A549 (cell line): ENCODE results near the gene OPA3. TPM values are rescaled to one million over a fixed set of nuclear protein-coding genes. Genes with fewer than 3 reads are reported as not detected.

Experiments used
- ATAC-seq, 2 experiments: fragments of 200-7000 bp in 1 of 2; fragments of >200 bp in 1 of 2; cut with Nextera tagmentation in 1 of 2; cut with Tn5 transposase in 1 of 2; 3 replicates each; pipeline versions ENCODE4 v1.8.0 to v1.9.1; 2018 to 2020; ENCODE audit warnings: mild to moderate bottlenecking in 1 of 2, moderate library complexity in 1 of 2
- CTCF ChIA-PET: fragments of 300-600 bp; sonication (Branson Sonifier 250); formaldehyde crosslinking; extraction: SDS; loops from one replicate; lab custom pipeline; 2021; ENCODE audit warnings: antibody characterized with exemption, inconsistent platforms; lab: Yijun Ruan, JAX
- POLR2A ChIA-PET: fragments of 350-600 bp; formaldehyde crosslinking; extraction: SDS; loops from one replicate; lab custom pipeline; 2021; ENCODE audit warnings: antibody characterized with exemption, inconsistent platforms; lab: Yijun Ruan, JAX
- DNase-seq, 2 experiments: peaks; one replicate each; pipeline versions ENCODE4 v3.0.0 to v3.0.0-alpha.2; 2011 to 2016; ENCODE audit warnings: low read depth in 1 of 2, low spot score in 1 of 2
- FAIRE-seq: peaks from 2 replicates; lab custom pipeline; 2011; peaks lifted over from hg19 to GRCh38; lab: Jason Lieb, UNC
- H3K27ac ChIP-seq, 2 experiments: fragments of >200 bp; sonication (Bioruptor Twin); formaldehyde crosslinking; 3 replicates each; pipeline ENCODE4 v1.5.1; 2016 to 2017
- H3K4me1 ChIP-seq: fragments of >200 bp; sonication (Bioruptor Twin); formaldehyde crosslinking; 3 replicates; pipeline ENCODE4 v1.6.1; 2016
- H3K4me2 ChIP-seq: fragments of >200 bp; sonication (Bioruptor Twin); formaldehyde crosslinking; 3 replicates; pipeline ENCODE4 v1.6.1; 2016
- H3K4me3 ChIP-seq: fragments of >200 bp; sonication (Bioruptor Twin); formaldehyde crosslinking; 3 replicates; pipeline ENCODE4 v1.5.1; 2016
- H3K9me3 ChIP-seq: fragments of >200 bp; sonication (Bioruptor Twin); formaldehyde crosslinking; 3 replicates; pipeline ENCODE4 v1.6.1; 2016
- BHLHE40 ChIP-seq: IDR thresholded peaks from 2 replicates; pipeline ENCODE4 v1.6.1; 2012; ENCODE audit warnings: low read depth, low read length, inconsistent platforms
- CBX2 ChIP-seq: fragments of 200-600 bp; sonication (generic); IDR thresholded peaks from 2 replicates; pipeline ENCODE4 v1.6.1; 2016; ENCODE audit warnings: low read depth, mild to moderate bottlenecking, borderline replicate concordance
- CEBPB ChIP-seq, 2 experiments: fragments of >200 bp in 1 of 2; sonication (Bioruptor Twin) in 1 of 2; formaldehyde crosslinking in 1 of 2; IDR thresholded peaks; 2 replicates each; pipeline ENCODE4 v1.6.1; 2012 to 2016
- CHD2 ChIP-seq: fragments of 150-350 bp; IDR thresholded peaks from 2 replicates; pipeline ENCODE4 v1.6.1; 2014; ENCODE audit warnings: low read length; ENCODE audit not compliant: partially characterized antibody
- CHD4 ChIP-seq: fragments of 200-600 bp; sonication (generic); IDR thresholded peaks from 2 replicates; pipeline ENCODE4 v1.6.1; 2016; ENCODE audit warnings: antibody characterized with exemption, mild to moderate bottlenecking, borderline replicate concordance
- FOSB ChIP-seq: fragments of 250-450 bp; sonication (Bioruptor Pico); IDR thresholded peaks from 2 replicates; pipeline ENCODE4 v1.5.0; 2020; ENCODE audit warnings: mild to moderate bottlenecking, moderate library complexity
- GATA3 ChIP-seq: IDR thresholded peaks from 2 replicates; pipeline ENCODE4 v1.6.1; 2012; ENCODE audit warnings: borderline replicate concordance
- HDAC2 ChIP-seq: fragments of 200-600 bp; sonication (generic); IDR thresholded peaks from 2 replicates; pipeline ENCODE4 v1.6.1; 2016
- HOXA7 ChIP-seq: fragments of 250-450 bp; sonication (Bioruptor Pico); IDR thresholded peaks from 2 replicates; pipeline ENCODE4 v1.5.0; 2020; ENCODE audit warnings: mild to moderate bottlenecking, moderate library complexity
- HOXB13 ChIP-seq: fragments of 250-450 bp; sonication (Bioruptor Pico); IDR thresholded peaks from 2 replicates; pipeline ENCODE4 v1.5.0; 2020; ENCODE audit warnings: low read depth, mild to moderate bottlenecking, moderate library complexity
- HOXB5 ChIP-seq: fragments of 250-450 bp; sonication (Bioruptor Pico); IDR thresholded peaks from 2 replicates; pipeline ENCODE4 v1.5.0; 2020; ENCODE audit warnings: mild to moderate bottlenecking, moderate library complexity
- JUN ChIP-seq, 2 experiments: fragments of >200 bp; sonication (Bioruptor Twin); formaldehyde crosslinking; IDR thresholded peaks; 2 replicates in 1 of 2; 3 replicates in 1 of 2; pipeline ENCODE4 v1.6.1; 2016 to 2017
- JUNB ChIP-seq: fragments of >200 bp; sonication (Bioruptor Twin); formaldehyde crosslinking; IDR thresholded peaks from 2 replicates; pipeline ENCODE4 v1.6.1; 2016
- KDM5A ChIP-seq: fragments of 200-600 bp; sonication (generic); IDR thresholded peaks from 2 replicates; pipeline ENCODE4 v1.6.1; 2016; ENCODE audit warnings: antibody characterized with exemption, mild to moderate bottlenecking
- MAZ ChIP-seq: fragments of 150-350 bp; IDR thresholded peaks from 2 replicates; pipeline ENCODE4 v1.6.1; 2014; ENCODE audit warnings: antibody characterized with exemption, low read depth, low read length, borderline replicate concordance
- MYC ChIP-seq: IDR thresholded peaks from 2 replicates; pipeline ENCODE4 v1.6.1; 2012; ENCODE audit warnings: mild to moderate bottlenecking, inconsistent platforms, low read length, improper control_type of control experiment, borderline replicate concordance
- NR3C1 ChIP-seq: fragments of >200 bp; sonication (Bioruptor Twin); formaldehyde crosslinking; IDR thresholded peaks from 3 replicates; pipeline ENCODE4 v1.6.1; 2017
- RARB ChIP-seq: fragments of 250-450 bp; sonication (Bioruptor Pico); IDR thresholded peaks from 2 replicates; pipeline ENCODE4 v1.8.0; 2021; ENCODE audit warnings: mild to moderate bottlenecking, moderate library complexity
- RNF2 ChIP-seq: fragments of 200-600 bp; sonication (generic); IDR thresholded peaks from 2 replicates; pipeline ENCODE4 v1.6.1; 2016; ENCODE audit warnings: low read depth, mild to moderate bottlenecking, antibody characterized with exemption, moderate library complexity, borderline replicate concordance
- ZFP36 ChIP-seq: fragments of 450-650 bp; IDR thresholded peaks from 2 replicates; pipeline ENCODE4 v1.6.1; 2014; ENCODE audit warnings: borderline replicate concordance; ENCODE audit not compliant: partially characterized antibody
- ZNF302 ChIP-seq: fragments of 250-450 bp; sonication (Bioruptor Pico); IDR thresholded peaks from 2 replicates; pipeline ENCODE4 v1.9.0; 2021; ENCODE audit warnings: inconsistent platforms, mild to moderate bottlenecking, moderate library complexity
- WGBS: methylation state at CpG from one replicate; pipeline ENCODE4 v1.1.6; 2017; ENCODE audit errors: missing lambda C conversion rate; 5-methylcytosine and 5-hydroxymethylcytosine counted together
- polyA plus RNA-seq, 4 experiments: library from polyadenylated mRNA; depleted of rRNA in 3 of 4; stranded (reverse); fragments of >200 nt; fragmentation: RNase III in 1 of 4; extraction: RNeasy Plus Mini Kit Qiagen cat#74134 plus additional on column Dnase treatment in 1 of 4; gene quantifications; 2 replicates in 3 of 4; 3 replicates in 1 of 4; pipeline ENCODE4 v1.2.3, GENCODE V29; 2011 to 2017
- TF ChIP-seq, protein P1 (sequence below): IDR thresholded peaks from 2 replicates; pipeline ENCODE4 v1.6.1; 2012
- TF ChIP-seq, protein P2 (sequence below): IDR thresholded peaks from 2 replicates; pipeline ENCODE4 v1.6.1; 2012; ENCODE audit warnings: low read depth, borderline replicate concordance
- TF ChIP-seq, protein P3 (sequence below): fragments of 250-450 bp; sonication (Bioruptor Pico); IDR thresholded peaks from 2 replicates; pipeline ENCODE4 v1.5.0; 2021; ENCODE audit warnings: mild to moderate bottlenecking, moderate library complexity, borderline replicate concordance
- TF ChIP-seq, protein P4 (sequence below): fragments of 150-350 bp; IDR thresholded peaks from 2 replicates; pipeline ENCODE4 v1.6.1; 2014; ENCODE audit warnings: low read depth, mild to moderate bottlenecking, low read length
- TF ChIP-seq, protein P5 (sequence below): fragments of >200 bp; sonication (Bioruptor Twin); formaldehyde crosslinking; IDR thresholded peaks from 3 replicates; pipeline ENCODE4 v1.5.1; 2016
- TF ChIP-seq, protein P6 (sequence below): fragments of >200 bp; sonication (Bioruptor Twin); formaldehyde crosslinking; IDR thresholded peaks from 3 replicates; pipeline ENCODE4 v1.6.1; 2016
- TF ChIP-seq, protein P7 (sequence below): fragments of >200 bp; sonication (Bioruptor Twin); formaldehyde crosslinking; IDR thresholded peaks from 2 replicates; pipeline ENCODE4 v1.6.1; 2016

OPA3 gene
- polyA plus RNA-seq, 2 of the 4 experiments (the other 2 are of a cell fraction), result 15.6 to 21.8 TPM

DNA sequence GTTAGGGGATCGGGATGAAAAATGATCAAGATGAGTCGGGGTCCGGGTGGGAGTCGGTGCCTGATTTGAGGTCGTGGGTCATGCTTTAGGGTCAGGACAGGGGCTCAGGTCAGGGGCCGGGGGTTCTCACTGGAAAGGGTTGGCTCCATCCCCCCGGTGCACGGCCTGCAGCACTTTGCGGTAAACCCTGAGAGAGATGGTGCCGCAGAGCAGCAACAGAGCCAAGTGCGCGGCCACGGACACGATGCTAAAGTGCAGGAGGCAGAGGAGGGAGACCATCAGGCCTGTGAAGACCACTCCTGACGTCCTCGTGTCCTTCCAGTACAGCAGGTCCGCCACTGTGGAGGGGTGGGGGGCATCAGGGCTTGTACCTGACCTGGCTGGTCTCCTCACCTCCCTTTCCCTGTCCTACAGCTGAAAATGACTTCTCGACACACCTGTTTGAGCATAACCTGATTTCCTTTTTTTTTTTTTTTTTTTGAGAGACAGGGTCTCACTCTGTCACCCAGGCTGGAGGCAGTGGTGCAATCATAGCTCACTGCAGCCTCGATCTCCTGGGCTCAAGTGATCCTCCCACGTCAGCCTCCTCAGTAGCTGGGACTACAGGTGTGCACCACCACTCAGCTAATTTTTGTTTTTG is 95.3 kb downstream of the OPA3 start:
- H3K27ac ChIP-seq, result no peak overlapping the region
- no peaks in the 10 kb centered on the region for H3K9me3 ChIP-seq
- FAIRE-seq (no peak), DNase-seq (no peak), ATAC-seq (no peak)
- no peak overlapping the region for H3K4me3 ChIP-seq
- ChIA-PET CTCF (interaction anchor here (1.0 to 17.6 kb wide), 8 partner anchors 12 to 152 kb away, joined by 3 to 418 read pairs (median 4); partner anchors contain the start of genes EML2 and ERCC1), POLR2A (no interaction called here)
- TF ChIP-seq, protein P1, sequence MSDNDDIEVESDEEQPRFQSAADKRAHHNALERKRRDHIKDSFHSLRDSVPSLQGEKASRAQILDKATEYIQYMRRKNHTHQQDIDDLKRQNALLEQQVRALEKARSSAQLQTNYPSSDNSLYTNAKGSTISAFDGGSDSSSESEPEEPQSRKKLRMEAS, result no peak
- TF ChIP-seq ZNF302 (CRISPR knock-in tag), result no peak
- TF ChIP-seq, protein P2, sequence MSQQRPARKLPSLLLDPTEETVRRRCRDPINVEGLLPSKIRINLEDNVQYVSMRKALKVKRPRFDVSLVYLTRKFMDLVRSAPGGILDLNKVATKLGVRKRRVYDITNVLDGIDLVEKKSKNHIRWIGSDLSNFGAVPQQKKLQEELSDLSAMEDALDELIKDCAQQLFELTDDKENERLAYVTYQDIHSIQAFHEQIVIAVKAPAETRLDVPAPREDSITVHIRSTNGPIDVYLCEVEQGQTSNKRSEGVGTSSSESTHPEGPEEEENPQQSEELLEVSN, result no peak
- TF ChIP-seq, protein P3, sequence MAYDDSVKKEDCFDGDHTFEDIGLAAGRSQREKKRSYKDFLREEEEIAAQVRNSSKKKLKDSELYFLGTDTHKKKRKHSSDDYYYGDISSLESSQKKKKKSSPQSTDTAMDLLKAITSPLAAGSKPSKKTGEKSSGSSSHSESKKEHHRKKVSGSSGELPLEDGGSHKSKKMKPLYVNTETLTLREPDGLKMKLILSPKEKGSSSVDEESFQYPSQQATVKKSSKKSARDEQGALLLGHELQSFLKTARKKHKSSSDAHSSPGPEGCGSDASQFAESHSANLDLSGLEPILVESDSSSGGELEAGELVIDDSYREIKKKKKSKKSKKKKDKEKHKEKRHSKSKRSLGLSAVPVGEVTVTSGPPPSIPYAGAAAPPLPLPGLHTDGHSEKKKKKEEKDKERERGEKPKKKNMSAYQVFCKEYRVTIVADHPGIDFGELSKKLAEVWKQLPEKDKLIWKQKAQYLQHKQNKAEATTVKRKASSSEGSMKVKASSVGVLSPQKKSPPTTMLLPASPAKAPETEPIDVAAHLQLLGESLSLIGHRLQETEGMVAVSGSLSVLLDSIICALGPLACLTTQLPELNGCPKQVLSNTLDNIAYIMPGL, result no peak
- no peak for TF ChIP-seq RARB (CRISPR knock-in tag)
- no peak for TF ChIP-seq JUNB
- no peak for TF ChIP-seq KDM5A
- TF ChIP-seq, protein P4, sequence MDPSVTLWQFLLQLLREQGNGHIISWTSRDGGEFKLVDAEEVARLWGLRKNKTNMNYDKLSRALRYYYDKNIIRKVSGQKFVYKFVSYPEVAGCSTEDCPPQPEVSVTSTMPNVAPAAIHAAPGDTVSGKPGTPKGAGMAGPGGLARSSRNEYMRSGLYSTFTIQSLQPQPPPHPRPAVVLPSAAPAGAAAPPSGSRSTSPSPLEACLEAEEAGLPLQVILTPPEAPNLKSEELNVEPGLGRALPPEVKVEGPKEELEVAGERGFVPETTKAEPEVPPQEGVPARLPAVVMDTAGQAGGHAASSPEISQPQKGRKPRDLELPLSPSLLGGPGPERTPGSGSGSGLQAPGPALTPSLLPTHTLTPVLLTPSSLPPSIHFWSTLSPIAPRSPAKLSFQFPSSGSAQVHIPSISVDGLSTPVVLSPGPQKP, result no peak
- no peak for TF ChIP-seq GATA3
- TF ChIP-seq, protein P5, sequence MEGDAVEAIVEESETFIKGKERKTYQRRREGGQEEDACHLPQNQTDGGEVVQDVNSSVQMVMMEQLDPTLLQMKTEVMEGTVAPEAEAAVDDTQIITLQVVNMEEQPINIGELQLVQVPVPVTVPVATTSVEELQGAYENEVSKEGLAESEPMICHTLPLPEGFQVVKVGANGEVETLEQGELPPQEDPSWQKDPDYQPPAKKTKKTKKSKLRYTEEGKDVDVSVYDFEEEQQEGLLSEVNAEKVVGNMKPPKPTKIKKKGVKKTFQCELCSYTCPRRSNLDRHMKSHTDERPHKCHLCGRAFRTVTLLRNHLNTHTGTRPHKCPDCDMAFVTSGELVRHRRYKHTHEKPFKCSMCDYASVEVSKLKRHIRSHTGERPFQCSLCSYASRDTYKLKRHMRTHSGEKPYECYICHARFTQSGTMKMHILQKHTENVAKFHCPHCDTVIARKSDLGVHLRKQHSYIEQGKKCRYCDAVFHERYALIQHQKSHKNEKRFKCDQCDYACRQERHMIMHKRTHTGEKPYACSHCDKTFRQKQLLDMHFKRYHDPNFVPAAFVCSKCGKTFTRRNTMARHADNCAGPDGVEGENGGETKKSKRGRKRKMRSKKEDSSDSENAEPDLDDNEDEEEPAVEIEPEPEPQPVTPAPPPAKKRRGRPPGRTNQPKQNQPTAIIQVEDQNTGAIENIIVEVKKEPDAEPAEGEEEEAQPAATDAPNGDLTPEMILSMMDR, result no peak
- no peak for TF ChIP-seq CBX2
- TF ChIP-seq HOXA7 (CRISPR knock-in tag), result no peak
- peaks cover 15% of the 10 kb centered on the region for H3K4me1 ChIP-seq
- 76% methylated on average over 20 of the region's 20 CpGs for WGBS
- H3K4me2 ChIP-seq, result no peak overlapping the region

DNA sequence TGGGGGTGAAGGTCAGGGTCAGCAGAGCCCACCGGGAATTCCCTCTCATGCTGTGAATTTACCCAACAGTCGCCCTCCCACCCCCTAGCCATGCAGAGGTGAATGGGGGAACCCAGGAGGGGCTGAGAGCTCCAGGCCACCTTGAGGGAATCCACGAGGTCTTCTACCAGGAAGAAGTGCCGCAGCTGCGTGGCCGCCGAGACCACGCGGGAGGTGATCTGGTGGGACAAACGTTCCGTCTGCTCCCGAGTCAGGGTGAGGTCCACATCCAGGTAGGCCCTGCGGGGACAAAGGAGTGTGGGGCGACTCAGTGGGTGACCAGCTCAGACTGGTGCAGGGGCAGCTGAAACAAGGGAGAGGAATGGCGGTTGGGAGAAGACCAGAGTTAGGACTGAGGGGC is 95.9 kb downstream of the OPA3 start:
- DNase-seq (no peak), FAIRE-seq (no peak)
- CTCF ChIA-PET, result interaction anchor here (0.7 to 17.6 kb wide), 10 partner anchors 8 to 152 kb away, joined by 3 to 418 read pairs (median 4); partner anchors contain the start of genes EML2, ERCC1 and RTN2
- H3K9me3 ChIP-seq, result no peaks in the 10 kb centered on the region
- TF ChIP-seq JUN (IDR thresholded peaks at IDR 0.05), result no peak
- no peak for TF ChIP-seq CHD4
- TF ChIP-seq MYC, result no peak
- no peak for TF ChIP-seq HOXB13
- no peak for TF ChIP-seq MAZ
- TF ChIP-seq, protein P6, sequence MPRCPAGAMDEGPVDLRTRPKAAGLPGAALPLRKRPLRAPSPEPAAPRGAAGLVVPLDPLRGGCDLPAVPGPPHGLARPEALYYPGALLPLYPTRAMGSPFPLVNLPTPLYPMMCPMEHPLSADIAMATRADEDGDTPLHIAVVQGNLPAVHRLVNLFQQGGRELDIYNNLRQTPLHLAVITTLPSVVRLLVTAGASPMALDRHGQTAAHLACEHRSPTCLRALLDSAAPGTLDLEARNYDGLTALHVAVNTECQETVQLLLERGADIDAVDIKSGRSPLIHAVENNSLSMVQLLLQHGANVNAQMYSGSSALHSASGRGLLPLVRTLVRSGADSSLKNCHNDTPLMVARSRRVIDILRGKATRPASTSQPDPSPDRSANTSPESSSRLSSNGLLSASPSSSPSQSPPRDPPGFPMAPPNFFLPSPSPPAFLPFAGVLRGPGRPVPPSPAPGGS, result no peak
- TF ChIP-seq NR3C1, result no peak
- TF ChIP-seq, protein P7, sequence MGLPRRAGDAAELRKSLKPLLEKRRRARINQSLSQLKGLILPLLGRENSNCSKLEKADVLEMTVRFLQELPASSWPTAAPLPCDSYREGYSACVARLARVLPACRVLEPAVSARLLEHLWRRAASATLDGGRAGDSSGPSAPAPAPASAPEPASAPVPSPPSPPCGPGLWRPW, result no peak
- TF ChIP-seq CEBPB (IDR thresholded peaks at IDR 0.05), result no peak
- no peak for TF ChIP-seq ZFP36
- TF ChIP-seq CHD2, result no peak
- no peak for TF ChIP-seq RNF2
- no peak for TF ChIP-seq KDM5A
- no peak for TF ChIP-seq FOSB (CRISPR knock-in tag)
- no peak for TF ChIP-seq HOXA7 (CRISPR knock-in tag)
- no peak for TF ChIP-seq HOXB5 (CRISPR knock-in tag)
- no peak for TF ChIP-seq HDAC2
- TF ChIP-seq BHLHE40, result no peak
- TF ChIP-seq ZNF302 (CRISPR knock-in tag), result no peak
- TF ChIP-seq, all 56 proteins: peak for 0
- 78% methylated on average over 15 of the region's 15 CpGs for WGBS
- ATAC-seq, result no peak
- H3K27ac ChIP-seq, result no peak overlapping the region
- H3K4me1 ChIP-seq, result peaks cover 15% of the 10 kb centered on the region
- POLR2A ChIA-PET, result no interaction called here
- no peak overlapping the region for H3K4me2 ChIP-seq
- H3K4me3 ChIP-seq, result no peak overlapping the region
